Nephron progenitor cell (in vitro differentiated cells): ENCODE results near the gene NMNAT2.
"Not testable (repeated sequence)": the region's sequence is repeated elsewhere in the genome, so short reads cannot be mapped to it uniquely, and the experiment has no call there.

Experiments
- DNase-seq: peaks from one replicate; pipeline ENCODE4 v3.0.0; 2021
- H3K27ac Mint-ChIP-seq: 2 replicates; pipeline ENCODE4 v1.8.0; 2021; ENCODE audit warnings: mild to moderate bottlenecking, moderate library complexity, mixed read lengths
- H3K27me3 Mint-ChIP-seq: 2 replicates; pipeline ENCODE4 v1.8.0; 2021; ENCODE audit warnings: mild to moderate bottlenecking, low read depth, mixed read lengths; ENCODE audit not compliant: poor library complexity
- H3K36me3 Mint-ChIP-seq: 2 replicates; pipeline ENCODE4 v1.8.0; 2021; ENCODE audit warnings: low read depth, mixed read lengths
- H3K4me1 Mint-ChIP-seq: 2 replicates; pipeline ENCODE4 v1.8.0; 2021; ENCODE audit warnings: mixed read lengths
- H3K4me3 Mint-ChIP-seq: 2 replicates; pipeline ENCODE4 v1.8.0; 2021; ENCODE audit warnings: mild to moderate bottlenecking, moderate library complexity, mixed read lengths
- H3K9me3 Mint-ChIP-seq: 2 replicates; pipeline ENCODE4 v1.8.0; 2021; ENCODE audit warnings: mild to moderate bottlenecking, moderate library complexity, mixed read lengths
- CTCF ChIP-seq: fragments of 200-600 bp; sonication (generic); IDR thresholded peaks from 2 replicates; pipeline ENCODE4 v1.5.0; 2021; ENCODE audit warnings: antibody characterized with exemption

NMNAT2 gene

GRCh38 chr1:183431840-183432547 lies 13.8 kb upstream of the NMNAT2 start:
- no peak for TF ChIP-seq CTCF
- no peak overlapping the region for H3K27ac Mint-ChIP-seq
- peaks cover 6% of the 10 kb centered on the region for H3K4me1 Mint-ChIP-seq
- H3K36me3 Mint-ChIP-seq: no peaks in the 10 kb centered on the region
- DNase-seq: no peak
- H3K9me3 Mint-ChIP-seq: no peaks in the 10 kb centered on the region
- no peak overlapping the region for H3K4me3 Mint-ChIP-seq
- peaks cover 6% of the 10 kb centered on the region for H3K27me3 Mint-ChIP-seq

- H3K4me3 Mint-ChIP-seq, H3K36me3 Mint-ChIP-seq, H3K27ac Mint-ChIP-seq, DNase-seq, H3K27me3 Mint-ChIP-seq, H3K4me1 Mint-ChIP-seq: not testable (repeated sequence)
- H3K9me3 Mint-ChIP-seq: peaks cover 11% of the 10 kb centered on the region
These were observed 9.4 kb upstream of the NMNAT2 start for GRCh38 chr1:183427591-183427990.

- Mint-ChIP-seq H3K27ac (no peak overlapping the region), H3K9me3 (peaks cover 11% of the 10 kb centered on the region), H3K36me3 (no peaks in the 10 kb centered on the region), H3K27me3 (peaks cover 18% of the 10 kb centered on the region), H3K4me3 (no peak overlapping the region), H3K4me1 (no peaks in the 10 kb centered on the region)
- TF ChIP-seq CTCF: no peak
- no peak for DNase-seq
These were observed 6.5 kb upstream of the NMNAT2 start for GRCh38 chr1:183424691-183425090.

GRCh38 chr1:183423541-183423940 lies 5.4 kb upstream of the NMNAT2 start:
- Mint-ChIP-seq H3K4me3 (no peak overlapping the region), H3K27me3 (peaks cover 30% of the 10 kb centered on the region), H3K36me3 (no peaks in the 10 kb centered on the region), H3K9me3 (peaks cover 11% of the 10 kb centered on the region), H3K4me1 (peaks cover 3% of the 10 kb centered on the region), H3K27ac (no peak overlapping the region)
- TF ChIP-seq CTCF: no peak
- DNase-seq: no peak

GRCh38 chr1:183419399-183419798 lies 1.2 kb upstream of the NMNAT2 start:
- no peaks in the 10 kb centered on the region for H3K9me3 Mint-ChIP-seq
- TF ChIP-seq CTCF: no peak
- no peaks in the 10 kb centered on the region for H3K36me3 Mint-ChIP-seq
- H3K4me3 Mint-ChIP-seq: no peak overlapping the region
- peaks cover 22% of the 10 kb centered on the region for H3K4me1 Mint-ChIP-seq
- peaks cover 71% of the 10 kb centered on the region for H3K27me3 Mint-ChIP-seq
- DNase-seq: no peak
- H3K27ac Mint-ChIP-seq: no peak overlapping the region

- Mint-ChIP-seq H3K4me1 (peaks cover 22% of the 10 kb centered on the region), H3K4me3 (peak overlapping the region; percentile 83), H3K27ac (no peak overlapping the region), H3K9me3 (no peaks in the 10 kb centered on the region), H3K36me3 (no peaks in the 10 kb centered on the region), H3K27me3 (peaks cover 77% of the 10 kb centered on the region)
- DNase-seq: no peak
- TF ChIP-seq CTCF: no peak
These were observed 516 bp upstream of the NMNAT2 start for GRCh38 chr1:183418696-183419095.
